ENCODE data around the gene MRC2. TPM values are rescaled to one million over a fixed set of nuclear protein-coding genes. Genes with fewer than 3 reads are reported as not detected.

Gene MRC2
- total RNA-seq, 1 donor from 2014 or later = 28.9 TPM

DNA sequence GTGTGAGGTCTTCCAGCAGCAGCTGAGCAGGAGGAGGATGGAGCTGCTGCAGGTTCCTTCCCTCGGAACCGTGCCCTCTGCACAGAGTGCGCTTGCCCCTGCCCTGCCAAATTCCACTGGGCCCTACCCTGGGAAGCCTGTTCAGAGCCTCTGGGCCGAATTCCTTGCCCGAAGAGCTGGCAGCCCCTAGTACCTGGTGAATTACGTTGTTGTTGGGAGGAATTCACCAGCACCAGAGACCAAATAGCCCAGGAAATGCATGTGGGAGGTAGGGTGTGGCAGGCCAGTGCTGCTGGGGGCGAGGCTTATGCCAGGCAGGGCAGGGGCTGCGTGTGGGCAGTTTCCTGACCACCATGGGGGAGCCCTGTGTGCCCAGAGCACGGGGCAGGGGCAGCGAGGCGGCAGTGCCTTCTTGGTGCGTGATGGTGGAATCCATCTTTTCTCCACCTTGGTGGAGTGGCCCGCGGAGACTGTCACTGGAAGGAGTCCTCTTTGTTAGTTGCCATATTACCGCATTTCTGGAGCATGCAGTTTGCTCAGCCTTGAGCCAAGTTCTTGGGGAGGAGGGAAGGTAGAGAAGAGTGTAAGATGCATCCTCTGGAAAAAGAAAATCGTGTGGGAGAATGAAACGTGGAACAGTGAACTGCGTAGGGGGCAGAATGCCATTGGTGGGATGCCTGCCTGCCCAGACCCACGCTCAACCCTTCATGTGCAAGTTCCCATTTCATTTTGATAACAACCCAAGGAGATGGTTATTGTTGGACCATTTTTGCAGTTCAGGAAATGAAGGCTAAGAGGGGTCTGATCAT, 2.3 kb downstream of the MRC2 start:
- intact Hi-C loops (cut with DNase I) = no loop called here
- no peak for DNase-seq (ENCODE audit: low spot score)

DNA sequence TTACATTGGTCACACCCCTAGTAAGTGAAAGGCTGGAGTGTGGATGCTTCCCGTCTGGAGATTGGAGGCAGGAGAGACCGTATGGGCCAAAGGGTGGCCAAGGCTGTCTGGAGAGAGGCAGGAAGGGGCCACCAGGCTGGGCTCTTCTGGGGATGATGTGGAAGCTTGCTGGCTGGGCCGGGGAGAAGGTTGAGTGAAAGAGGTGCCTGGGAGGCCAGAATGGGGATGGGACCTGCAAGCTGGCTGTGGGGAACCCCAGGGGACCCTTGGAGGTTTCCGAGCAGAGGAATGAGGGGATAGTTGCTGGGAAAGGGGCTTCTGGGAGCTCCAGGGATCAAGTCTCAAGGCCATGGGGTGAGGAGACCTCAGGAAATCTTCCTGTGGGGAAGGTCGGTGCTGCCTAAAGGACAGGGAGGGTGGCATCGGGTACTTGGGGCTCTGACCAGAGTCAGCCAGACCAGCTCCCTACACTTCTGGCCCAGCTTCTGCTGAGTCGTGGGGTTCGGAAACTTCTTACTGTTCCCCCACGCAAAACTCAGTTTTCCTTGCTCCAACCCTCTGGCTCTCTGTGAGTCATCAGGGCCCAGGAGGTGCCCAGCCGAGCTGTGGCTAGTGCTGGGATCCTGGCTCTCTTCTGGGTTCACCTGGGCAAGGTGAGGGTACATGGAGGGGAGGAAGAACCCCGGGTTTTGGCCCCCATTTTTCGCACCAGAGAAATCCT, 3.1 kb downstream of the MRC2 start:
- no peak for DNase-seq (ENCODE audit: low spot score)
- intact Hi-C loops (cut with DNase I) = no loop called here

DNA sequence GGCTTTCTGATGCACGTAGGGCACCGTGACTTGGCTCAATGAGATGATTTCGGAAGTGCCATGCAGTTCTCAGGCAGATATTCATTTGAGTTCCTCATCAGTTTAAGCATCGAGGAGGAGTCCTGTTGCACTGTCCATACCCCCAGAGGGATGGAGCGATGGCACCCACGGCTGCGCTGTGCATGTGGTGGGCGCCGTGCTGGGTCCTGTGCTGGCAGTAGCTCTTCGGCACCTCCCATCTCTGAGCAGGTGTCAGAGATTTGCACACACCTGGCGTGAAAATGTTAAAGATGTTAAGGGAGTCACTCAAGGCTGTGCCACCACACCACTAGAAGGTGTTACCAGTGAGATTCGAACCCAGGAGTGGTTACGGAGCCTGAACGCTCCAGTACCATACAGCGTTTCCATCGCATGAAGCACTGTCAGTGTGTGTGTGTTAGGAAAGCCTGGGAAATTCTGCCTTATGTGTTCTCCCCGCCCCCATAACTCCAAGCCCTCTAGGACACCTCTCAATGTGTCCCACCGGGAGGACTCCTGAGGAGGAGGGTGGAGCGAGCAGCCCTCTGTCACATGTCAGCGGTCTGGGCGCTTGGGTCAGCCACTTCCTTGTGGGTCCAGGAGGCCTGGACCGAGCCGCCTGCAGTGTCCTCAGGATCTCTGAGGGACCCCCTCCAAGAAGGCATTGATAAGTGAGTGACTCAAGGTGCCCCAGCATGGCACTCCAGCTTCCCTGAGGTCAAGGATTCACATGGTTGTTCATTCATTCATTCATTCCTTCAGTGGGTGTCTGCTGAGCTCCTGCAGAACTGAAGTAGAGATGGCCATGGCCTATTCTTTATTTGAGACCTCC, 3.8 kb downstream of the MRC2 start:
- no peak for DNase-seq (ENCODE audit: low spot score)
- intact Hi-C loops (cut with DNase I) = no loop called here

DNA sequence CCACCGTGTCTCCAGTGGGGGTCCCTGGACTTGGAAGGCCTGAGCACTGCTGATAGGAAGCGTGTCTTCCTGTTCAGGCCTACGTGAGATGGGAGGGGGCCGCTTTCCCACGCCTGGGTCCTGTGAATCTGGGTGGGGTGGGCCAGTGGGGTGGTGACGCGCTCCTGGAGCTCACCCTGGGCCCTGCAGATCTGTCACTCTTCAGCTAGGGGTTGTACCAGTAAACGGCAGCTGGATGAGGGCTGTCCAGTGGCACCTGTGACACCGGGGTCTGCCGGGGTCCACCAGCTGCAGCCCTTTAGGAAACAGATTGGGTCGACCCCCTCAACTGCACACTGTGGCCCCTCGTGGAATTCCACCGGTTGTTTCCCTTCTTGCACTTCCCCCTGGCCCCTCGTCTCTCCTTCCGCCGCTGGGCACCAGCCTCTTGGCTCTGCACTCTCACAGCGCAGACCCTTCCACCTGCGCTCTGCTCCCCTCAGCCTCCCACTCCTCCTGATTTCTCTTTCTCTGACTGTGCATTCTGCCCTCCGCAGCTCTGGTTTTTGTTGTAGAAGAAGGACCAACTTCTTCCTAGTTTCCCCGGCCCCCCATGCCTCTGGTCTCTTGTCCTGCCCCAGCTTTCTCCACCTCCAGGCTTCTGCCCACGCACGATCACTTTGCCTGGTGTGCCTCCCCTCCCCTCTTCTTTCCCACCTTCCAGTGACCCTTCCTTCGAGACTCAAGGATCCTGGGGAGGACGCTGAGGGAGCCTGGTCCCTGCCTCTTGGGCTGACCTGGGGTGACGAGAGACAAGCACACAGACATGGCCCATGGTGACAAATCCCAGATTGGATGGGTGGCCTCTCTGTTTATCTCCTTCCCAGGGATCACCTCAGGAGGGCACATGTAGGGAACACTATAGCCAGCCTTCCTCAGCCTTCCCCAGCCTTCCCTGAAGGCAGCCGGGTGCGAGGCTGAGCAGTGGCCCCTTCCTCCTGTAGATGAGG, 4.8 kb downstream of the MRC2 start:
- intact Hi-C loops (cut with DNase I) = no loop called here
- no peak for DNase-seq (ENCODE audit: low spot score)

- DNase-seq (ENCODE audit: low spot score) = peak; percentile 20
Measured at GRCh38 chr17:62637809-62638208, 10.3 kb downstream of the MRC2 start.

DNA sequence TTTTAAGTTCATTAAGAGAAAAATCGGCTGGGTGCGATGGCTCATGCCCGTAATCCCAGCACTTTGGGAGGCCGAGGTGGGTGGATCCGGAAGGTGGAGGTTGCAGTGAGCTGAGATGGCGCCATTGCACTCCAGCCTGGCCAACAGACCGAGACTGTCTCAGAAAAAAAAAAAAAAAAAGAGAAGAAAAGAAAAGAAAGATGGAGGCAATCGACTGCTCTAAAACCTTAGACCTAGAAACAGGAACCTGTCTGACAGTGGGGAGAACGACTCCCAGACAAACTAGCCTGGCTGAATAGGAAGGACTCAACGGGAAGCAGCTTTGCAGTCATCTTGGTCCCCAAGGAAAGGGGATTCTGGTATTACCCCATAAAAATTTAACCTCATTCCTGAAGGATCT, 13.7 kb downstream of the MRC2 start:
- intact Hi-C loops (cut with DNase I) = no loop called here
- DNase-seq (ENCODE audit: low spot score) = no peak

More at GRCh38 chr17:62637809-62638208, 10.3 kb downstream of the MRC2 start:
- intact Hi-C loops (cut with DNase I) = no loop called here

- DNase-seq (ENCODE audit: low spot score) = no peak
- intact Hi-C loops (cut with DNase I) = no loop called here
Measured at GRCh38 chr17:62641951-62642350, 14.5 kb downstream of the MRC2 start.

- intact Hi-C loops (cut with DNase I) = no loop called here
- DNase-seq (ENCODE audit: low spot score) = no peak
Measured at GRCh38 chr17:62643496-62643895, 16.0 kb downstream of the MRC2 start.

GRCh38 chr17:62644487-62645173, 17.2 kb downstream of the MRC2 start:
- DNase-seq (ENCODE audit: low spot score) = no peak
- intact Hi-C loops (cut with DNase I) = no loop called here

DNA sequence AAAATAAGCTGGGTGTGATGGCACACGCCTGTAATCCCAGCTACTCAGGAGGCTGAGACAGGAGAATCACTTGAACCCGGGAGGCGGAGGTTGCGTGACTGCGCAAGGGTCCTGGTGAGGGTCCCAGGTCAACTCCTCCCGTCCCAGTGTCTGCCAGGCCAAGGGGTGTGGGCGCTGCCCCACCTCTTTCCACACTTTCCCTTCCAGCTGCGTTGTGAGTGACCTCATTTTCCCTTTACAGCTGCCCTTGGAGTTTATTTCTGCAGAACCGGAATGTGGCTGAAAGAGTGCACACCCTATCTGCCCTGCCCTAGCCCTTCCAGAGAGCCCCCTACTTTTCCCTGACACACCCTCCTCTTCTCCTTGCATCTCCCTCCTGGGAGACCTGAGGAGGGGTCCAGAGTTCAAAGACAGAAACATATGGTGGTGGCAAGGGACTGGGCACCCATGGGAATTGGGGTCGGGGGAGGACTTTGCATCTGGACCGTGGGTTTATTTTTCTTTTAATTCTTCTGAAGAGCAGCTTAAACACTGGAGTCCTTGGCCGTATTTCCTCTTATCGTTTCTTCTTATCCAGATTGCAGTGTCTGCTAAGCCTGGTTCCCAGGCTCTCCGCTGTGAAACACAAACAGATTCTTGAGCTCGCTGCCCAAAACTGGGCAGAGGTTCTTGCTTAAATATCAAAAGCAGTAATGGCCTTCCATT, 20.9 kb downstream of the MRC2 start:
- intact Hi-C loops (cut with DNase I) = no loop called here
- DNase-seq (ENCODE audit: low spot score) = no peak

- intact Hi-C loops (cut with DNase I) = no loop called here
- no peak for DNase-seq (ENCODE audit: low spot score)
Measured at GRCh38 chr17:62648956-62649294, 21.5 kb downstream of the MRC2 start.

- no peak for DNase-seq (ENCODE audit: low spot score)
- intact Hi-C loops (cut with DNase I) = no loop called here
Measured at GRCh38 chr17:62649570-62649969, 22.1 kb downstream of the MRC2 start.

DNA sequence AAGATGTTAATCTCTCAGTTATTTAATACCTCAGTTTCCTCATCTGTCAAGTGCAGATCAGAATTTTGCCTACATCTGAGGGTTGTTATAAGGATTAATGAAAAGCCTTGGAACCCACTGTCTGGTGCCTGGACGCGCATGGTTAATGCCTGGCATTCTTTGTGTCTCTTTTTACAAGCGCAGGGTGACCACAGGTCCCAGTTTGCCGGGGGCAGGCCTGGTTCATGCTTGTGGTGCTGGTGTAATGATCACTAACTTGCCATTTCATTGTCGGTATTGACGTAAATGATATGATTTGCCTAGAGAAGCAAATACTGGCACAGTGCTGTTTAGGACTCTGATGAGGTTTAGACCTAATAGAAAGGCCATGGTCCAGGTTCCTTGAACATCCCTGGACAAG, 23.1 kb downstream of the MRC2 start:
- intact Hi-C loops (cut with DNase I) = no loop called here

GRCh38 chr17:62652251-62653001, 25.0 kb downstream of the MRC2 start:
- intact Hi-C loops (cut with DNase I) = no loop called here
- DNase-seq (ENCODE audit: low spot score) = no peak

More for the DNA sequence above, 23.1 kb downstream of the MRC2 start:
- no peak for DNase-seq (ENCODE audit: low spot score)

DNA sequence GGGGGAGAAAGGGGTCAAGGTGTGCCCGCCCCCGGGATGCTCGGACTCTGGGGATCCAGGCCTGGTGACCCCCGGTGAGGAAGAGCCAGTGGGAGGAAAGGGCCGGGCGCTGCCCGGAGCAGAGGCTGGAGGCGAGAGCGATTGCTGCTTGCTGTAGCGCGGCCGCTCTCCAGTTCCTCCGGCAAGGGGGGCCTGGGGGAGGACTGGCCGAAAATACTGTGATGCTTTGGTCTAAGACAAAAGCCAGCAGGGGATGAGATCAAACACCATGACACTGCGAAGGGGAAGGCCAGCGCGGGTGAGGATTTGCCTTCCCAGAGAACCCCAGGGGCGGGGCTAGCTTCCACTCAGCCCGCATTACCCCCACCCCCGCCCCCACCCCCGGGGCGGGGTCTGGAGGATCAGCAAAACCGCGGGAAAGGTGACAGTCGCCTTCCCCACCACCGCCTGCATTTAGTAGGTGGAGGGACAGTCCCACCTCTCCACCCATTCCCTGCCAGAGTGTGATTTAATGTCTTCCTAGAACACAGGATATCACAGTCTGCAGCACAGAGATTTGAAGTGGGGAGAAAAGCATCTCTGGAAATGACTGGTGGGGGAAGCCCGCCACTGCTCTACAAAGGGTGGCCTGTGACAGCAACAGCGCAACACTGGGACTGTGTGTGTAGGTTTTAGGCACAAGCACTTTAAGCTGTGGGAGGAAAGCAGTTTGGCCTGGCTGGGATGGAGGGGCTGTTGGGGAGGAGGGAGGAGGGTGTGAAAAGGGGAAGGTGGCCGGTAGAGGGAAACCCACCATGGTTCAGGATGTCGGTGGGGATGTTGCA, 25.7 kb downstream of the MRC2 start:
- DNase-seq (ENCODE audit: low spot score) = no peak
- intact Hi-C loops (cut with DNase I) = no loop called here

Measured in cardiac septum (tissue), 1 donor.